Endothelial cell of umbilical vein (primary cell): ENCODE measurements around the gene SVOP. TPM values are rescaled to one million over a fixed set of nuclear protein-coding genes. Genes with fewer than 3 reads are reported as not detected.
"Not testable (repeated sequence)": the region's sequence is repeated elsewhere in the genome, so short reads cannot be mapped to it uniquely, and the experiment has no call there.

ENCODE experiments used
- BruUV-seq: library from RNA; stranded (reverse); fragments of 400-500 nt; replicated peaks from 2 replicates; lab custom pipeline; 2021; lab: Mats Ljungman, UMichigan
- CTCF ChIA-PET: fragments of 300-600, 350-600 bp; sonication (Branson Sonifier 250); formaldehyde crosslinking; loops from one replicate; lab custom pipeline; 2021; ENCODE audit warnings: antibody characterized with exemption, inconsistent platforms; lab: Charles Lee
- POLR2A ChIA-PET: fragments of 300-600, 350-600 bp; sonication (Branson Sonifier 250); formaldehyde crosslinking; loops from one replicate; lab custom pipeline; 2021; ENCODE audit warnings: antibody characterized with exemption, inconsistent platforms; lab: Charles Lee
- DNase-seq: peaks from one replicate; pipeline ENCODE4 v3.0.0-alpha.2; 2011; ENCODE audit warnings: low read depth, low spot score
- FAIRE-seq: peaks from 2 replicates; lab custom pipeline; 2011; peaks lifted over from hg19 to GRCh38; lab: Jason Lieb, UNC
- H2AFZ ChIP-seq: 2 replicates; pipeline ENCODE4 v1.6.0; 2012; ENCODE audit warnings: low read depth, low read length, control low read depth, inconsistent platforms
- H3K27ac ChIP-seq: 2 replicates; pipeline ENCODE4 v1.5.1; 2011; ENCODE audit warnings: low read depth, mild to moderate bottlenecking, control low read depth, low read length, moderate library complexity; ENCODE audit not compliant: insufficient read depth
- H3K27me3 ChIP-seq, 2 experiments: 2 replicates each; pipeline versions ENCODE4 v1.6.0 to v1.6.1; 2011; ENCODE audit warnings: low read length in 2 of 2, mixed read lengths in 1 of 2; ENCODE audit not compliant: control insufficient read depth in 2 of 2, insufficient read depth in 2 of 2
- H3K36me3 ChIP-seq, 2 experiments: 2 replicates in 1 of 2; 3 replicates in 1 of 2; pipeline ENCODE4 v1.5.1; 2011; ENCODE audit warnings: low read length in 2 of 2, mild to moderate bottlenecking in 1 of 2, moderate library complexity in 1 of 2; ENCODE audit not compliant: control insufficient read depth in 2 of 2, insufficient read depth in 2 of 2; ENCODE audit errors: extremely low read depth in 1 of 2
- H3K4me1 ChIP-seq: 3 replicates; pipeline ENCODE4 v1.5.1; 2011; ENCODE audit warnings: mild to moderate bottlenecking, low read length; ENCODE audit not compliant: control insufficient read depth, insufficient read depth; ENCODE audit errors: extremely low read depth
- H3K4me2 ChIP-seq: 2 replicates; pipeline ENCODE4 v1.6.1; 2011; ENCODE audit warnings: low read length, control low read depth, mixed read lengths; ENCODE audit not compliant: insufficient read depth
- H3K4me3 ChIP-seq, 3 experiments: fragments of 200-600 bp in 1 of 3; sonication (generic), shearing (Covaris generic) in 1 of 3; replicated peaks in 1 of 3; 2 replicates each; pipeline ENCODE4 v1.5.1; 2011 to 2016; ENCODE audit warnings: control low read depth in 3 of 3, low read length in 3 of 3, mild to moderate bottlenecking in 2 of 3, inconsistent platforms in 1 of 3, low read depth in 1 of 3, moderate library complexity in 1 of 3; ENCODE audit not compliant: insufficient read depth in 1 of 3
- H3K79me2 ChIP-seq: 2 replicates; pipeline ENCODE4 v1.6.0; 2012; ENCODE audit warnings: low read length, inconsistent platforms; ENCODE audit not compliant: control insufficient read depth, insufficient read depth
- H3K9ac ChIP-seq: replicated peaks from 2 replicates; pipeline ENCODE3; 2011; ENCODE audit warnings: low read length, control low read depth; ENCODE audit not compliant: insufficient read depth; ENCODE audit errors: extremely low read depth
- H3K9me1 ChIP-seq: replicated peaks from 3 replicates; pipeline ENCODE4 v1.6.0; 2011; ENCODE audit warnings: mild to moderate bottlenecking, low read length; ENCODE audit not compliant: control insufficient read depth, insufficient read depth; ENCODE audit errors: extremely low read depth
- H3K9me3 ChIP-seq: replicated peaks from 2 replicates; pipeline ENCODE4 v1.5.1; 2012; ENCODE audit warnings: low read length, inconsistent platforms; ENCODE audit not compliant: control insufficient read depth, insufficient read depth
- H4K20me1 ChIP-seq: replicated peaks from 2 replicates; pipeline ENCODE3; 2011; ENCODE audit warnings: mild to moderate bottlenecking, low read length; ENCODE audit not compliant: control insufficient read depth, insufficient read depth; ENCODE audit errors: extremely low read depth
- EZH2 ChIP-seq: IDR thresholded peaks from 2 replicates; pipeline ENCODE4 v1.6.1; 2012; ENCODE audit warnings: borderline replicate concordance, low read depth, mild to moderate bottlenecking, moderate library complexity, low read length, inconsistent platforms; ENCODE audit not compliant: severe bottlenecking
- FOS ChIP-seq: IDR thresholded peaks from 2 replicates; pipeline ENCODE4 v1.6.1; 2011; ENCODE audit warnings: mild to moderate bottlenecking, low read length, moderate library complexity, borderline replicate concordance; ENCODE audit not compliant: insufficient read depth
- GATA2 ChIP-seq: IDR thresholded peaks from 2 replicates; pipeline ENCODE4 v1.7.0; 2011; ENCODE audit warnings: low read depth, mild to moderate bottlenecking, moderate library complexity, mixed read lengths, low read length; ENCODE audit not compliant: insufficient read length, insufficient read depth
- JUN ChIP-seq: IDR thresholded peaks from 2 replicates; pipeline ENCODE4 v1.6.1; 2011; ENCODE audit warnings: borderline replicate concordance, low read depth; ENCODE audit not compliant: insufficient read length, insufficient read depth
- MYC ChIP-seq: IDR thresholded peaks from one replicate; pipeline ENCODE4 v1.6.1; 2011; ENCODE audit warnings: mild to moderate bottlenecking, low read depth, low read length
- POLR2A ChIP-seq: IDR thresholded peaks from 2 replicates; pipeline ENCODE4 v1.6.1; 2012; ENCODE audit warnings: low read depth, mild to moderate bottlenecking, control low read depth, low read length
- POLR2AphosphoS5 ChIP-seq: IDR thresholded peaks from 2 replicates; pipeline ENCODE4 v1.6.1; 2012; ENCODE audit warnings: low read depth, mild to moderate bottlenecking, control low read depth, low read length, moderate library complexity; ENCODE audit not compliant: insufficient read depth
- dilution Hi-C: fragments of 300-500 bp; cut with MboI; formaldehyde crosslinking; loops from one replicate; pipeline ENCODE4 v1.15.0; 2019; ENCODE audit warnings: low sequenced_read_pairs; ENCODE audit not compliant: extremely low pct_ligation_motif_present
- intact Hi-C: fragments of 100-400 bp; cut with micrococcal nuclease; formaldehyde crosslinking; loops from one replicate; pipeline ENCODE4 v1.10.0; 2022
- polyA plus RNA-seq, 4 experiments: library from polyadenylated mRNA; depleted of rRNA in 3 of 4; stranded (reverse) in 3 of 4; unstranded in 1 of 4; fragments of >200 nt; gene quantifications; 2 replicates each; pipeline versions ENCODE4 v1.2.1 to v1.2.3, GENCODE V29; 2011 to 2012; ENCODE audit warnings: missing spikeins in 1 of 4
- total RNA-seq: library from RNA; stranded (reverse); gene quantifications from 2 replicates; pipeline ENCODE4 v1.2.3, GENCODE V29; 2021
- TF ChIP-seq, protein P1 (sequence below): IDR thresholded peaks from 2 replicates; pipeline ENCODE4 v1.6.1; 2011; ENCODE audit not compliant: insufficient read depth, insufficient read length
- TF ChIP-seq, protein P2 (sequence below), 2 donors: IDR thresholded peaks; 1 replicate in 1 of 2; 2 replicates in 1 of 2; pipeline ENCODE4 v1.5.1; 2011; ENCODE audit warnings: low read length in 2 of 2, mild to moderate bottlenecking in 2 of 2, moderate library complexity in 2 of 2, control low read depth in 1 of 2, inconsistent platforms in 1 of 2, low read depth in 1 of 2; ENCODE audit not compliant: insufficient read depth in 1 of 2; ENCODE audit errors: extremely low read depth in 1 of 2

Gene SVOP
- total and polyA plus RNA-seq, 2 donors (not counting 3 experiments of a cell fraction or from before 2014, with no cell fraction given): not detected

DNA sequence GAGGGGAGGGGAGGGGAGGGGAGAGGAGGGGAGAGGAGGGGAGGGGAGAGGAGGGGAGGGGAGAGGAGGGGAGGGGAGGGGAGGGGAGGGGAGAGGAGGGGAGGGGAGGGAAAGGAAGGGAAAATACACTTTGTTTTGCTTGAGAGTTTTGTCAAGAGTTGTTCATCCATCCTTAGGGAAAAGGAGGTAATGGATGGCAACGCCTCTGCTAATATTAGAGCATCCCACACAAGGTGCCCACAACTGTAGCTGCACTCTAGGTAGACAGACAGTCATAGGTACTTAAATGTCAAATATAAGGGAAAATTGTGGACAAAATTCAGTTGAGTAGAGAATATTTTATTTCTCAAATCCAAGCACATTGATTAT, 161.0 kb downstream of the SVOP start:
- POLR2A ChIA-PET: no interaction called here
- no peak overlapping the region for H2AFZ ChIP-seq
- no peaks in the 10 kb centered on the region for H3K27me3 ChIP-seq
- BruUV-seq: no TSS peak
- no peaks in the 10 kb centered on the region for H3K36me3 ChIP-seq
- TF ChIP-seq FOS (no peak), GATA2 (no peak), POLR2A (no peak), JUN (no peak), MYC (no peak), EZH2 (no peak), POLR2AphosphoS5 (no peak)
- TF ChIP-seq, protein P1, sequence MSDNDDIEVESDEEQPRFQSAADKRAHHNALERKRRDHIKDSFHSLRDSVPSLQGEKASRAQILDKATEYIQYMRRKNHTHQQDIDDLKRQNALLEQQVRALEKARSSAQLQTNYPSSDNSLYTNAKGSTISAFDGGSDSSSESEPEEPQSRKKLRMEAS: no peak
- TF ChIP-seq, protein P2, sequence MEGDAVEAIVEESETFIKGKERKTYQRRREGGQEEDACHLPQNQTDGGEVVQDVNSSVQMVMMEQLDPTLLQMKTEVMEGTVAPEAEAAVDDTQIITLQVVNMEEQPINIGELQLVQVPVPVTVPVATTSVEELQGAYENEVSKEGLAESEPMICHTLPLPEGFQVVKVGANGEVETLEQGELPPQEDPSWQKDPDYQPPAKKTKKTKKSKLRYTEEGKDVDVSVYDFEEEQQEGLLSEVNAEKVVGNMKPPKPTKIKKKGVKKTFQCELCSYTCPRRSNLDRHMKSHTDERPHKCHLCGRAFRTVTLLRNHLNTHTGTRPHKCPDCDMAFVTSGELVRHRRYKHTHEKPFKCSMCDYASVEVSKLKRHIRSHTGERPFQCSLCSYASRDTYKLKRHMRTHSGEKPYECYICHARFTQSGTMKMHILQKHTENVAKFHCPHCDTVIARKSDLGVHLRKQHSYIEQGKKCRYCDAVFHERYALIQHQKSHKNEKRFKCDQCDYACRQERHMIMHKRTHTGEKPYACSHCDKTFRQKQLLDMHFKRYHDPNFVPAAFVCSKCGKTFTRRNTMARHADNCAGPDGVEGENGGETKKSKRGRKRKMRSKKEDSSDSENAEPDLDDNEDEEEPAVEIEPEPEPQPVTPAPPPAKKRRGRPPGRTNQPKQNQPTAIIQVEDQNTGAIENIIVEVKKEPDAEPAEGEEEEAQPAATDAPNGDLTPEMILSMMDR (IDR thresholded peaks at IDR 0.05; ENCODE audit: extremely low read depth in 1 of 2, insufficient read depth in 1 of 2, low read depth in 1 of 2, low read length in 2 of 2): no peak
- peaks cover 18% of the 10 kb centered on the region for H3K79me2 ChIP-seq
- no peak overlapping the region for H3K4me2 ChIP-seq
- no peaks in the 10 kb centered on the region for H3K9me3 ChIP-seq
- DNase-seq: no peak
- CTCF ChIA-PET: no interaction called here
- peaks cover 22% of the 10 kb centered on the region for H3K4me1 ChIP-seq
- no peak overlapping the region for H3K4me3 ChIP-seq
- H3K9me1 ChIP-seq: no peaks in the 10 kb centered on the region
- no peak overlapping the region for H3K27ac ChIP-seq
- dilution Hi-C loops (no loop called here), intact Hi-C loops (no loop called here)
- FAIRE-seq: no peak
- H4K20me1 ChIP-seq: no peaks in the 10 kb centered on the region
- no peak overlapping the region for H3K9ac ChIP-seq

DNA sequence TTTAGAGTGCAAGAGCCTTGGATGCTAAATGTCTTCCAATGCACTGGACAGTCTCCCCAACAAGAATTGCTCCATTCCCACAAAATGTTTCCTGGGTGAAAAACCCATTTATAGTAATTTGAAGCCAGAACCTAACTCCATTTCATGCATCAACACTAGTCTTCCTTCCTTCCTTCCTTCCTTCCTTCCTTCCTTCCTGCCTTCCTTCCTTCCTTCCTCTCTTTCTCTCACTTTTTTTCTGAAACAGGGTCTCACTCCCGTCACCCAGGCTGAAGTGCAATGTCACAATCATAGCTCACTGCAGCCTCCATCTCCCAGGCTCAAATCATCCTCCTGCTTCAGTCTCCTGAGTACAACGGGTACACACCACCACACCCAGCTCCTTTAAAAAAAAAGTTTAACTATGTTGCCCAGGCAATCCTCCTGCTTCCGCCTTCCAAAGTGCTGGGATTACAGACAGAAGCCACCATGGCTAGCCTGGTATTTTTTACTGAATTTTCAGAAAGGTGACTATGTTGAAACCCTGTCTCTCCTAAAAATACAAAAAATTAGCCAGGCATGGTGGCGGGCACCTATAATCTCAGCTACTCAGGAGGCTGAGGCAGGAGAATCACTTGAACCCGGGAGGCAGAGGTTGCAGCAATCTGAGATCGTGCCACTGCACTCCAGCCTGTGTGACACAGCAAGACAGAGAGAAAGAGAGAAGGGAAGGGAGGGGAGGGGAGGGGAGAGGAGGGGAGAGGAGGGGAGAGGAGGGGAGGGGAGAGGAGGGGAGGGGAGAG, 161.5 kb downstream of the SVOP start:
- H3K4me2 ChIP-seq: not testable (repeated sequence)

More for the DNA sequence above, 161.5 kb downstream of the SVOP start:
- POLR2A ChIA-PET, H3K9me1 ChIP-seq, H3K36me3 ChIP-seq, H3K27ac ChIP-seq, BruUV-seq, intact Hi-C loops, DNase-seq, H3K4me3 ChIP-seq, H3K27me3 ChIP-seq, H3K9me3 ChIP-seq, H3K9ac ChIP-seq, H4K20me1 ChIP-seq, dilution Hi-C loops: not testable (repeated sequence)
- Histone ChIP-seq H3K79me2 (peaks cover 18% of the 10 kb centered on the region), H2AFZ (peak overlapping the region; percentile 9), H3K4me1 (peaks cover 28% of the 10 kb centered on the region)
- peak; percentile 52 for FAIRE-seq
- CTCF ChIA-PET: interaction anchor here (1.0 to 2.6 kb wide), 3 partner anchors 34 to 91 kb away, joined by 3 to 14 read pairs (median 9); no protein-coding TSS in a partner anchor
